GM19467 (cell line): ENCODE data around the gene DRAM1.

ENCODE experiments used
- ATAC-seq: cut with Tn5 transposase; IDR thresholded peaks from one replicate; pipeline ENCODE4 v1.9.1; 2021; ENCODE audit warnings: mild to moderate bottlenecking, moderate library complexity; ENCODE audit not compliant: unreplicated experiment

The DRAM1 gene

DNA sequence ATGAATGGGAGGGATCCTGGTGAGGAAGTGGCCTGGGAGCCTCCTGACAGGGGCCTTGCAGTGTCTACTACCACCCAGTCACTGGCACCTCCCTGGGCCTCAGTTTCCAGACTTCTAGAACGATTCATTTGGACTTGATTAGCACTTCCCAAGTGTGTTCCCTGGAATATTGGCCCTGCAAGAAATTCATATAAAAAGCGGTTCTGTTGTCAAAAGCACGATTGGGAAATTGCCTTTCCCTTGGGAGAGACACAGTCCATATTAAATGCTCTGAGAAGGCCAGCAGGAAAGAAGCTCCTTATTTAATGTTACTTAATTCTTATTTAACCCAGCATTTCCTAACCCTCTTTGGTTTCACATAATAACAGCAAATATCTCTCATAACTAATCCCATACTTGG, 61.9 kb downstream of the DRAM1 start:
- ATAC-seq: no peak

DNA sequence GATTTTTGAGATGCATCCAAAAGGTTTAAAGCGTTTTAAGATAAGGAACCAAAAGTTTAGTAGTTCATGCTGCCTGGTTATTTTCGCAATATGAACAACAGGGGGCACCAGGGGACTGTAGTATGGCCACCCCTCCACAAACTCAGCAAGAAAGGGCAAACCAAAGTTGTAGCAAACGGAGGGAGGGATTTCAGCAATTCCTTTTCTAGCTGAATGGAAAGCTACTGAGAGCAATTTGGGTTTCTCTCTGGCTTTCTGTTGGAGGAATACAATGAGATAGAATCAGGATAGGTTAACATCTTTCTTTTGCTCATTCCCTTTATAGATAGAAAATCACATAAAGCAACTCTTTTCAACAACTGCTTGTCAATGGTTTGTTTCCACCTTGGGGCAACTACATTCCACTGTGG, 62.5 kb downstream of the DRAM1 start:
- ATAC-seq: no peak

GRCh38 chr12:101940400-101940950, 63.1 kb downstream of the DRAM1 start:
- no peak for ATAC-seq

DNA sequence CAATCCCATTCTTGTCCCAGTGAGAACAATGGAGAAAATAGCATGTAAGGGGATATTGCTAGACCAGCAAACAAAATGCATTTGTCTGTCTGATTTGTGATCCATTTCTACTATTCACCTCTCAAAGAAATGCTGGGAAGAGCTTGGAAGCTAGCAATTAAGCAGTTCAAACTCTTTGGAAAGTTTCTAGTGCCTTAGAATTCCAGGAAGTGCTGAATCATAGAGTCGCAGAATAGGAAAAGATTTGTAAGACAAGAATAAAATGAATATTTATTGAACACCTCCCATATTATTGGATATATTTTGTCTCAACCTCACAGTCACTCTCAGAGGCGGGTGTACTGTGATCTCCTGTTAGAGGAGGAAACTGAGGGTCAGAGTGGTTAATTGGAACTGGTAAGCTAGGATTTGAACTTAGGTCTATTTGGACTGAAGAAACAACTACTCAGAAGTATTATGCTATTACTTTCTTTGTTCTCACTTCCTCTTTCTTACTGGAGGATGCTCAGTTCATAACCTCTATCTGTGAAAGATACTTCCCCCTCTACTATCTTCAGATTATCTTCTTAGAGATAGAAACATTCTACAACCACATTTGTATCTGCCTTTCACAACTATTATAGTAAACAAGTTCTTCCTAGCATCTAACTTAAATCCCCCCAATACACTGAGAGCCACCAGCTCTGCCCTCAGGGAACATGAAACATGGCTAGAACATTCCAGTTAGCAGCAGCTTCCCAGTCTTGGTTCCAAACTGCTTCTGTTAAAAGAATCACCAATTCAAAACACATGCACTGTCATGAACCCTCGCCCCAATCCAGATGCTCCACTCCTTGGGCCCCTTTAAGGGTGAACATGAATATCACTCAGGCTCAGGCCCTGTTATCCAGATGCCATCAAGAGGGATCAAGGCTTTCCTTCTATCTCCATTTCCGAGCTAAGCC, 64.2 kb downstream of the DRAM1 start:
- ATAC-seq: peak; percentile 64

DNA sequence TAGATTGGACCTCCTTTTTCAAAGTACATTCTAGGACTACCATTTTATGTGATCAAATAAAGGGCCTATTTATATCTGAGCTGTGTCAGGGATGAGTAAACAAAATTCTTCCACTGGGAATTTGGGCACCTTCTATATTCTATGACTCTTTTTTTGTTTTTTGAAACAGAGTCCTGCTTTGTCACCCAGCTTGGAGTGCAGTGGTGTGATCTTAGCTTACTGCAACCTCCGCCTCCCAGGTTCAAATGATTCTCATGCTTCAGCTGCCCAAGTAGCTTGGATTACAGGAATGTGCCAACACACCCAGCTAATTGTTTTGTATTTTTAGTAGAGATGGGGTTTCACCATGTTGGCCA, 64.8 kb downstream of the DRAM1 start:
- no peak for ATAC-seq

- no peak for ATAC-seq
Observed at GRCh38 chr12:101945369-101946232, 68.2 kb downstream of the DRAM1 start.

DNA sequence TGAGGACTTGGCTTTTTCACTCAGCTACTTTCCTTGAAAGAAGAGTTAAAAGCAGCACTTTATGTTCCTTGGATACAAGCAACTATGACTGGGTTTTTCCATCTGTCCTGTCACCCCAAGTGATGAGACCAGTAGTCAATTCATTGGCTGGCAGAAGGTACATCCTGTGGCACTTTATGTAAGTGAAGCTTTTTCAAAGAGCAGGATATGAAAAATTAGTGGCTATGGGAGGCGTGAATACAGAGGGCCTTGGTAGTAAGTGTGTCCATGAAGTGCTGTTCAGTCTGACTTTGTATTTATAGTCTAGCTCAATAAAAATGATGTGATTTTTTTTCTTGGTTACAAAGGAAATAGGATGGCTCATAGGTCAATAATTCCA, 68.8 kb downstream of the DRAM1 start:
- no peak for ATAC-seq

GRCh38 chr12:101947316-101947715, 69.9 kb downstream of the DRAM1 start:
- ATAC-seq: no peak

GRCh38 chr12:101948365-101948764, 71.0 kb downstream of the DRAM1 start:
- ATAC-seq: no peak

- ATAC-seq: no peak
Observed at GRCh38 chr12:101951002-101951670, 73.8 kb downstream of the DRAM1 start.

- ATAC-seq: no peak
Observed at GRCh38 chr12:101954113-101954512, 76.7 kb downstream of the DRAM1 start.

DNA sequence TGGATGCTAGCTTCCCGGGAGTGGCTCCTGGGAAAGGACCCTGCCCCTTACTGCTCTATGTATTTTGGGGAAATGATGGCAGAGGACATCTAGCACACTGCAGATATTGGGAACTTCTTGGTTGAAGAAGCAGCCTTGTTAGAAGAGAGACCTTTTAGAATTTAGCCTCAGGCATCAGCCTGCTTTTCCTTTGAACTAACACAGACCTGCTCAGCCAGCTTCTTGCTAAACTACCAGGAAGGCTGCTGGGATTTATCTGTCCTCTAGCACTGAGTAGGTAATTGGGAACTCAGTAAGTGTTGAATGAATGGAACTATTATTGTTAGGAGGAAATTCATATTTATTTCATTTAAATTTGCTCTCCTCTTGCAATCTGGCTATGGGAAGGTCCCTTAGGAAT, 77.3 kb downstream of the DRAM1 start:
- ATAC-seq: no peak

GRCh38 chr12:101957252-101957959, 80.0 kb downstream of the DRAM1 start:
- no peak for ATAC-seq

GRCh38 chr12:101959607-101960006, 82.2 kb downstream of the DRAM1 start:
- ATAC-seq: no peak

DNA sequence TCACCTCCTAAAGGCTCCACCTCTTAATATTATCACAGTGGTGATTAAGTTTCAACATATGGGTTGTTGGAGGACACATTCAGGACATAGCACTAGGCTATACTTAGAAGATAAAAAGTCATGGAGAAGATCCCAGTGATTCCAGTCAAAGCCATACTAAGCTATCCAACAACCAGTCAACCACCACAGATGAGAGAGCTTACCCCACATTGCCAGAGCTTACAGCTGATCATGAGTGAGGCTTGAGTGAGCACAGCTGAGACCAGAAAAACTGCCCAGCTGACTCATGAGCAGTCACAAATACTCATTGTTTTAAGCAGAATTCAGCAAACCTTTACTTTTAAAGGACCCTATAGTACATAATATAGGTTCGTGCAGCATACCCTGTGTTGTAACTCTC, 85.1 kb downstream of the DRAM1 start:
- ATAC-seq: no peak

GRCh38 chr12:101963697-101964096, 86.3 kb downstream of the DRAM1 start:
- ATAC-seq: no peak

DNA sequence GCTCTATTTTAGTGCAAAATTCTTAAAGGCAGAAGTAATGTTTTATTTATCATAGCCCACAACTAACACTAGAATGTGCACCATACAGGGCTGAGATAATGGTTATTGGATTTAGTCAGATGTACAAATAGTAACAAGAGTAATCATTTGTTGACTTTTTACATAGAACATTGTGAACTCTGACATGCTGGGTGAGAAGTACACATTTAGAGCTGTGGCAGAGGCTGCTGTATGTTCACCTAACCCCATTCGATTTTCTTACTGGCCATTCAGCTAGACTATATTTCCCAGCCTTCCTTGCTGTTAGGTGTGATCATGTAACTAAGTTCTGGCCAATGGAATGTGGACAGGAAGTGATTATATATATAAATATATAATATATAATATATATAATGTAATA, 89.1 kb downstream of the DRAM1 start:
- no peak for ATAC-seq

DNA sequence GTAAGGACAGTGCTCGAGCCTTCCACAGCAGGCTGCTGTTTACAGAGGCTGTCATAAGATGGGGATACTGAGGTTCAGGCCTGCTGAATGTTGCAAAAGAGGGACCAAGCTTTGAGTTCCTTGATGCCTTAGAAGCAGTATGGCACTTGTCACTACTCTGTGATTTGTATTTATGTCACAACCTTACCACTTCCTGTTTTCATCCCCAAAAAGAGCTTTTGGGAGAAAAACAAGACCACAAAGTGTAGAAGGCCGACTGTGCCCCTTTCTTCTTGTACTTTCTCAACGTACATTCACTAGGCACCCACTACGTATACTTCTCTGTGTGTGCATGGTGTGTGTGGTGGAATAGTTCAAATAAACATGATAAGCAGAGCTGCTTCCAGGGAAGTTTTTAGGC, 90.1 kb downstream of the DRAM1 start:
- ATAC-seq: no peak

DNA sequence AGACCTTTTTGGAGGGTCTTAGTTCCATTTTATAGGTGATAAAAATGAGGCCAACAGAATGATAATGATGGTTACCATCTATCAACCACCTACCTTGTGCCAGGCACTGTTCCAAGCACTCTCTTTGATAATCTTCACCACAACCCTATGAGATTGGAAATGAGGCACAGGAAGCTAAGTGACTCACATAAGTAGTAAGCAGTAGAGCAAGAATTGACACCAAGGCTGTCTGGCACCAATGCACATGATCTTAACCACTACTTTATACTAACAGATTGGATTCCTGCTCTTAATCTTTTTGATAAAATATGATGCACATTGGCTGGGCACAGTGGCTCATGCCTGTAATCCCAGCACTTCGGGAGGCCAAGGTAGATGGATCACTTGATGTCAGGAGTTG, 91.4 kb downstream of the DRAM1 start:
- ATAC-seq: no peak
